GM12864 (cell line): ENCODE data around the gene FZD4.

ENCODE experiments used
- DNase-seq: peaks from one replicate; pipeline ENCODE4 v3.0.0-alpha.2; 2011; ENCODE audit warnings: low read depth
- H3K4me3 ChIP-seq: 2 replicates; pipeline ENCODE4 v1.5.1; 2011; ENCODE audit warnings: mild to moderate bottlenecking, low read depth, low read length, control low read depth
- TF ChIP-seq, protein P1 (sequence below): IDR thresholded peaks from 2 replicates; pipeline ENCODE4 v1.5.1; 2011; ENCODE audit warnings: low read depth, mild to moderate bottlenecking, moderate library complexity, low read length, control low read depth, inconsistent platforms; ENCODE audit errors: missing control alignments

The FZD4 gene

DNA sequence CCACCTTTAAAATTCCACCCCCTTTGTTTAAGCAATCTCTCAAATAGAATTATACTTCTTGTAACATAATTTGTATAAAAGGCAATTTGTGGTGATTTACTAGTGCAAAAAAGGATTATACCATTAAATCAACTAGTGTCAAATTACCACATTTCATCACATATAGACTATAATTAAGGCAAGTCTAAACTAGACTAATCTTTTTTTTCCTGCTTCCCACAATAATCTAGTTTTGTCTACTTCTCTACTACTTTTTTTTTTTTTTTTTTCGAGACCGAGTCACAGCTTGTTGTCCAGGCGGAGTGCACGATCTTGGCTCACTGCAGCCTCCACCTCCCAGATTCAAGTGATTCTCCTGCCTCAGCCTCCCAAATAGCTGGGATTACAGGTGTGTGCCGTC lies 36.1 kb upstream of the FZD4 start:
- TF ChIP-seq, protein P1, sequence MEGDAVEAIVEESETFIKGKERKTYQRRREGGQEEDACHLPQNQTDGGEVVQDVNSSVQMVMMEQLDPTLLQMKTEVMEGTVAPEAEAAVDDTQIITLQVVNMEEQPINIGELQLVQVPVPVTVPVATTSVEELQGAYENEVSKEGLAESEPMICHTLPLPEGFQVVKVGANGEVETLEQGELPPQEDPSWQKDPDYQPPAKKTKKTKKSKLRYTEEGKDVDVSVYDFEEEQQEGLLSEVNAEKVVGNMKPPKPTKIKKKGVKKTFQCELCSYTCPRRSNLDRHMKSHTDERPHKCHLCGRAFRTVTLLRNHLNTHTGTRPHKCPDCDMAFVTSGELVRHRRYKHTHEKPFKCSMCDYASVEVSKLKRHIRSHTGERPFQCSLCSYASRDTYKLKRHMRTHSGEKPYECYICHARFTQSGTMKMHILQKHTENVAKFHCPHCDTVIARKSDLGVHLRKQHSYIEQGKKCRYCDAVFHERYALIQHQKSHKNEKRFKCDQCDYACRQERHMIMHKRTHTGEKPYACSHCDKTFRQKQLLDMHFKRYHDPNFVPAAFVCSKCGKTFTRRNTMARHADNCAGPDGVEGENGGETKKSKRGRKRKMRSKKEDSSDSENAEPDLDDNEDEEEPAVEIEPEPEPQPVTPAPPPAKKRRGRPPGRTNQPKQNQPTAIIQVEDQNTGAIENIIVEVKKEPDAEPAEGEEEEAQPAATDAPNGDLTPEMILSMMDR = no peak
- no peak overlapping the region for H3K4me3 ChIP-seq
- DNase-seq = no peak

DNA sequence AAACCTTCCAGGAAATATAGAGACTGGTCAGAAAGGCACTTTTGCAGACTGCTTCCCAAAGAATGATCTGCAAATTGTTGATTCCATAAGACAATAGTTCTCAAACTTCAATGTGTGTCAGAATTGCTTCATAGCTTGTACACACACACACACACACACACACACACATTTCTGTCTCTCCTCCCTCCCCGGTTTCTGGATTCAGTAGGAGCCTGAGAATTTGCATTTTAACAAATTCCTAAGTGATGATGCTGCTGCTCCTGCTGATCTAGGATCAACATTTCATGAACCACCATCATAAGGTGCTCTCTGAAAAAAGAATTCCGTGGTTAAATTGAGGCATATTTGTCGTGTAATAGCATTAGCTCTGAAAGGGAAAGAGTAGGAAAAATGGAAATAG lies 35.3 kb upstream of the FZD4 start:
- no peak for DNase-seq

DNA sequence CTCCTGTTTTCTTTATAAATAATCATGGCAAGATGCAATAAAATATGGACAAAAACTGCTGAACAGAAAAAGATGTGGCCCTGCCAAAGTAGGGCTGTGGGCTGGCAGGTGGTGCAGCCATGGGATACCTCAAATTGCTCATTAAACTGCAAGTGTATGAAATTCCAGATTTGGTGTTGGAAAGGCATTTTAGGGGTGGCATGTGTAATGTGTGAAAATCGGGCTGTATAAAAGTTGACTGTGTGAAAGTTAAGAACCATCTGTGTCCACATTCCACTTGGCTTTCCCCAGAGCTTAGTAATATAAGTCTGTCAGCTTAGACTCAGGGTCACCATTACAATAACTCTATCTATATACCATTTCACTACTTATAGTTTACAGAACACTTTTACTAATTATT lies 34.8 kb upstream of the FZD4 start:
- TF ChIP-seq, protein P1 = no peak
- no peak for DNase-seq
- no peak overlapping the region for H3K4me3 ChIP-seq

More for the DNA sequence above, 35.3 kb upstream of the FZD4 start:
- no peak overlapping the region for H3K4me3 ChIP-seq
- TF ChIP-seq, protein P1 = no peak

DNA sequence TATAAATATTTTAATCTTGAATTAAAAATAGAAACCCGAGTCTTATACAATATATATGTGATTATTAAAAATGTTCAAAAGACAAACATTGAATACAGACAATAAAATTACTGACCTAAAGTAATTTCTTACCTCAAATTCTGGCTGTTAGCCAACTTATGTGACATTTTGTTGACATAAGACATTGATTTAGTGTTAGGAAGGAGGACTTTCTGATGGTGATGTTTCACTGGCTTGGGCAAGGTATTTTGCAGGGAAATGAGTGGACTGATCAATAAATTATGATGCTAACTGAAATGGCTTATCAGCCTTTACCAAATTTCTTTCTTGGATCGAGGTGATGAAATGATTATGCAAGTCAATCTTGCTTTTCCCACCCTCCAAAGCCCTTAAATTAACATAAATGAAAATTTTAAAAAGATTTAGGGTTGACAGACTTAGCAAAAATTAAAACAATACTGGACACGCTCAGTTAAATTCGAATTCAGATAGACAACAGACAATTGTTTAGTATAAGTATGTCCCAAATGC lies 33.2 kb upstream of the FZD4 start:
- H3K4me3 ChIP-seq = no peak overlapping the region
- DNase-seq = no peak
- TF ChIP-seq, protein P1 = no peak

DNA sequence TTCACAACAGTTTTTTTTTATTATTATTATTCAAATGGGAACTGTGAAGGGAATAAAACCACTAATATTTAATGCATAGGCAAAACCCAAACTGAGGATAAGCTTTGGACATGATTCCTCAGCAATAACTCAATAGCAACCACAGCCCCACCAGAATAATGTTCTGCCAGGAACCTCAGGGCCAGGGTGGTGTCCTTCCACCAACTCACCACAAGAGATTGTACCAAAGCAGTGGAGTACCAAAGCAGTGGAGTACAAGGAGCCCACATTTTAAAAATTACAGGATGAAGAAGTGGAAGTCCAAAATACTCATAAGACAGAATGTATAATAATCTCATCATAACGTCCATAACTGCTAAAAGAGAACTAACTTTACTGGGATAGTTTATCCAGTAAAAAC lies 32.5 kb upstream of the FZD4 start:
- H3K4me3 ChIP-seq = no peak overlapping the region
- TF ChIP-seq, protein P1 = no peak
- DNase-seq = no peak

DNA sequence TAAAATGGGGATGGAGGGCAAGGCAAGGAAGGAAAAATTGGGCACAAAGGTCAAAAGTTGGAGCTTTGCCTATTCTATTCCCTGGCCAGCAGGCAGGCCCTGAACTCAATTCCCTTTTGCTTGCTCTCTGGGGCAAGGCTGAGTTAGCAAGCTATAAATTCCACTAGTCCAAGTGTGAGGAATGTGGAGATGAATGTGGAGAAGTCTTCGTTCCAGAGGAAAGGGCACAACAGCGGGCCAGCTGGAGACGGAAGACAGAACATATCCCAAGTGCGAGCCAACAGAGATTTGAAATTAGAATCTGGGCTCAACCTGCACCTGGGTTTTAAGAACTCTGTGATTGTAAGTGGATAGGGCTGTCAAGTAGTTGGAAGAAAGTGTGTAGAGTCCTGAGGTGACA lies 29.5 kb upstream of the FZD4 start:
- no peak for DNase-seq
- H3K4me3 ChIP-seq = no peak overlapping the region
- TF ChIP-seq, protein P1 = no peak

DNA sequence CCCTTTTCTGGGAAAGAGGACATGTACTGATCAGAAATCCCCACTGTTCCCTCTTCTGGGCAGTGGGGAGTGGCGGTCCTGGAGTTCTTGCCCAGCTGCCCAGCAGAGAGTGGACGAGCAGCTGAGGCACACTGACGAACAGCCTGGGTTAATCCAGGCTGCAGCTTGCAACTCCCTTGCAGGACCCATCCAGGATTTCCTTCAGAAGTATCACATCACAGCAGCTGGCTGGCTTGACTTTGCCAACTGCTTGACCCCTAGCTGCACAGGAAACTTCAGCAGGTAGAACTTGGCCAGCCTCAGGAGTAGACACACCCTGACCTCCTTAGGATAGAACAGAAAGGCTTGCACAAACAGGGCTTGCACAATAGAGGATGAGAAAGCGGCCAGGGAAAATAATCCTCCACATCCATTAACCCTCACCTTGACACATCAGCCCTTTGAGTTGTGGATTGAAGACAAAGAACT lies 27.9 kb upstream of the FZD4 start:
- H3K4me3 ChIP-seq = no peak overlapping the region
- TF ChIP-seq, protein P1 = no peak
- DNase-seq = no peak
